Stimulated activated CD4-positive, alpha-beta T cell treated with anti-CD3 and anti-CD28 coated beads, Interleukin-2, amount 100 ng/mL, for 48 hours (primary cell): ENCODE measurements around the gene BTBD18.

Experiments
- DNase-seq, 2 donors: peaks; one replicate each; pipeline ENCODE4 v3.0.0-alpha.2; 2020

BTBD18 gene

DNA sequence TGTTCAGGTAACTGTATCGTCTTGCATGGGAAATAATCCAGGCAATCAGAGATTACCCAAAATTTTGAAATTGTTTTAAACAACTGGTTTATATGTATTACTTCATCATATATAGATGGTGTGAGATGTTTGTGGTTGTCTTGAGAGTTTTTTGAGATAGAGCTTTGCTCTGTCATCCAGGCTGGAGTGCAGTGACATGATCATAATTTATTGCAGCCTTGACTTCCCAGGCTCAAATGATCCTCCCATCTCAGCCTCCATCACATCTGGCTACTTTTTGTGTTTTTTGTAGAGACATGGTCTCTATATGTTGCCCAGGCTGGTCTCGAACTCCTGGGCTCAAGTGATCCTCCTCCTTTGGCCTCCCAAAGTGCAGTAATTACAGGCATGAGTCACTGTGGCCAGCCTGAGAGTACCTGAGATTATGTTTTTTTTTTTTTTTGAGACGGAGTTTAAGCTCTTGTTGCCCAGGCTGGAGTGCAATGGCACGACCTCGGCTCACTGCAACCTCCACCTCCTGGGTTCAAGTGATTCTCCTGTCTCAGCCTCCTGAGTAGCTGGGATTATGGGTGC is 21.5 kb upstream of the BTBD18 start:
- no peak for DNase-seq

DNA sequence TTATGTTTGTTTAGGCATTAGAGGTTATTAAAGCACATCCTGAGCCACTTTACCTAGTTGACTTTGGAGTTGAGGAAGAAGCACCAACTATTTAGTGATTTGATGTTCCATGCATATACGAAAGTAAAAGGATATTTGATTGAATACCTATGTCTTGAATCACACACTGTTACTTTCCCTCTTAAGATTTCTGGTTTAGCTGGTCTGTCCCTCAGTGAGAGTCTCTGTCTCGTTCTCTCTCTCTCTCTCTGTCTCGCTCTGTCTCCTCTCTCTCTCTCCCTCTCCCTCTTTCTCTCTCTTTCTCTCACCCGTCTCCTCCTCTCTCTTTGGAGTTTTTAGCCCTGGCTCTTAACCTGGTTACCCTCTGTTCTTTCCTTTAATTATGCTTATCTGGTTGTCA is 20.9 kb upstream of the BTBD18 start:
- DNase-seq: no peak

DNA sequence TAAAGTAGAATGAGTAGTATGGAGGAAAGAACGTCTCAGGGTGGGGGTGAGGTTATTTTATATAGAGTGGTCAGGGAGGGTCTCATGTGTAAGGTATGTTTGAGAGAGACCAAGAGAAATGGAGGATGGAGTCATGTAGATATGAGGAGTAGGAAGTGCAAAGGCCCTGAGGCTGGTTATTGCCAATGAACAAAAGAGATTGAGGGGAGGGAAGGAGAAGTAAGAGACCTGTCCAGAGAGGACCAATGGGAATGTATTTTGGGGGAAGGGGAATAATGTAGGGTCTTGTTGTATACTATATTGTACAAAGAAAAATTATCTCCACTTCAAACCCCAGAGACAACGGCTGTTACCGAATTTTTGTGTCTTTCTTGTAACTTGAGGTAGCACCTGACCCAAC is 19.7 kb upstream of the BTBD18 start:
- DNase-seq: no peak

DNA sequence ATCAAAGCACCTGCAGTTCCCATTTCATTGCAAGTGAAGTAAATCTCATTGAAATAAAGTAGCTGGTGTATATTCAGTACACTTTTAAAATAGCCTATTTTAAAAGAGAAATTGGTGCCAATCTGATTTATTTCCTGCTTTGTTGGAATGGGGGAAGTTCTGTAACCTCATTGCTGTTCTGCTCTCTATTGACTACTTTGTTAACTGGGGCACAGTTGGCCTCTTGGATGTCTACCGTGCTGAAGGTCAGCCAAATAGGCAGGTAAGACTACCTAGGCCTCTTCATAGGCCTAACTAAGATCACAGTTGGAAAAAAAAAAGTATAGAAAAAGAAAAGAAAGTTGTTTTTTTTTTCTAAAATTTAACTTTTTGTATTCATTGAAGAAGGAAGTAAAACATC is 19.2 kb upstream of the BTBD18 start:
- no peak for DNase-seq

DNA sequence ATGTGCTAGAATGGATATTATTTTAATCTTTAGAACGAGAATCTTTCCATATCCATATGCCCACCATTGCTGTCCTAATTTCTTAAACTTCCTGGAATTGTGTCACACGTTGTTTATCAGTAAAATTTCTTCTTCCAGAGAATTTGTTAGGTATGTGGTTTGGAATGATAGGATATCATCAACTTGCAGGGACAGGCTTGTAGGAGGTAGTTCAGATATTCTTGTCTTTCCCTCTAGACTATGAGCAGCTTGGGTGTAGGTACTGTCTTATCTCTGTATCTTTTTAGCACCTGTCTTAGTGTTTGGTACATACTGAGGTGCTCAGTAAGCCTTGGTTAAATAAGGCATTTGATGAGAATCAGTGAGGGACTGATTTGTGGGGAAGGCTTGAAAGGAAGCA is 13.4 kb upstream of the BTBD18 start:
- no peak for DNase-seq

DNA sequence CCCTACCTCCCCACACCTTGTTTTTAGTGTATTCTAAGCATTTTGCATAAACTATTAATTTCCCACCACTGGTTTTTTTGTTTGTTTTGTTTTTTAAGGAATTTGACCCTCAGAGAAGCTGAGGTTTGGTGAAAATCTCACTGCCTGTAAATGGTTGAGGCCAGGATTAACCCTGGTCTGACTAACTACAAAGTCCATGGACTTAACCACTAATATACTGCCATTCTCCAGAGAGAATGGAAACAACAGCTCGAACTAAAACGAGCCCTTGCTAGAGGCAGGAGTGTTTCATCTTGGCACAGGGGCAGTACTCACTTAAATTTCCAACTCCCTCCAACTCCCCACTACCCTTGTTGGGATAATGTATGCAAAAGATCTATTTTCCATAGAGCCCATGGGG is 12.9 kb upstream of the BTBD18 start:
- DNase-seq: no peak

DNA sequence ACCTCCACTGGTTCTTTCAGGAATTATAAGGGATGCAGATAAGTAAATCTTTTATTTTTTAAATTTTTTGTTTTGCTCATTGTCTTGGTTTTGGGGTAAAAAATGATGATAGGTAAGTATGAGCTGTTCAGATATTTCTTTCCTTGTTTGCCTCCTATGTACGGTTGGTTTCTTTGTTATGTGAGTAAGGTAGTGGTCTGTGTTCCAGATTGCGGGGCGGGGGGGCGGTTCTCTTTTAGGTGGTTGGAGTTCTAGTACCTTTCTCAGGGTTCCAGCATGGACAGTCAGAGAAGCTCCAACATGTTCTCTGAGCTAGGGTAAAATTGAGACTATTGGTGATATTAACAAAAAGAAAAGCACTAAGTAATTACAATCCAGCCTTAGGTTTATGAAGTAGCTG is 12.4 kb upstream of the BTBD18 start:
- no peak for DNase-seq

DNA sequence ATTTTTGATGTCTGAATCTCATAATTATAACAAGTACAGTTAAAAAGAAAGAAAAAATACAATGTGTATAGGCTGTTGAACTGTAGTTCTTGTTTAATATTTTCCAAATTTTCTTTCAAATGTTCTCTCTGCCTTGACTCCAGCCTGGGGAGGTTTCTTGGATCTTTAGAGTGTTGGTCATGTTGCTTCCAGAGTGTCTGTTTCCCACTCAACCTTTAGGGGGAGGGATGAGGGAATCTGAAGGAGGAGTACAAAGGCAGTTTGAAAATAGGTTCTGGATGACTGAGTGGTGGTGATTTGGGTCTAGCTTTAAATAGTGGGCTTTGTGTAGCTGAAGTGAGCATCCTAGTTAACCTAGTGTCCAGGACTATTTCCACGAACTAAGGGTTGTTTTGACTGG is 11.9 kb upstream of the BTBD18 start:
- DNase-seq: no peak

DNA sequence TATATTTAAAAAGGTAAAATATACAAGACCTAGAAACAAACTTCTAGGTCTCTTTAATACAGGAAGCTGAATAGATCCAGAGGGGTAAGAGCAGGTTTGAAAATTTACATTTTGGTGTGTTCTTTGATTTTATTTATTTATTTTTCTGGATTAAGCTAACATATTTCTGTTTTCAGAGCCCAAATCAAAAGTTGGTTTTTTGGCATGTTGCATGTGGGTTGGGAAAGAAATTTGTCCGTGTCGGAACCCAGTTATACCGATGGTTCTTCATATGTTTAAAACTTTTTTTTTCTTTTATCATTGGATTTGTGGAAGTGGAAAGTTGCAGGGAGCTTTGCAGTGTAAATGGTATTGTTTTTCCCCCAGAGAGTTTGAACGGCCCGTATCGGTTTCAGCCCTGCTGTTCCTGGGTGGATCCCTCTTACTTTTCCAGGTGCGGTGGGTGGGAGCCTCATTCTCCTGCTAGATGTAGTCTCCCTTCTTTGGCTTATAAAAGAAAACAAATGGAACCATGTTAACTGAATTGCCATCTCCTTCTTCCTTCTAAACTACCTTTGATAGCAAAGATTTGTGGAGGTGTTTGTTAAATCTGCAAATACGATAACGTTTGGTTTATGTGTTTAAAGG is 10.7 kb upstream of the BTBD18 start:
- no peak for DNase-seq

DNA sequence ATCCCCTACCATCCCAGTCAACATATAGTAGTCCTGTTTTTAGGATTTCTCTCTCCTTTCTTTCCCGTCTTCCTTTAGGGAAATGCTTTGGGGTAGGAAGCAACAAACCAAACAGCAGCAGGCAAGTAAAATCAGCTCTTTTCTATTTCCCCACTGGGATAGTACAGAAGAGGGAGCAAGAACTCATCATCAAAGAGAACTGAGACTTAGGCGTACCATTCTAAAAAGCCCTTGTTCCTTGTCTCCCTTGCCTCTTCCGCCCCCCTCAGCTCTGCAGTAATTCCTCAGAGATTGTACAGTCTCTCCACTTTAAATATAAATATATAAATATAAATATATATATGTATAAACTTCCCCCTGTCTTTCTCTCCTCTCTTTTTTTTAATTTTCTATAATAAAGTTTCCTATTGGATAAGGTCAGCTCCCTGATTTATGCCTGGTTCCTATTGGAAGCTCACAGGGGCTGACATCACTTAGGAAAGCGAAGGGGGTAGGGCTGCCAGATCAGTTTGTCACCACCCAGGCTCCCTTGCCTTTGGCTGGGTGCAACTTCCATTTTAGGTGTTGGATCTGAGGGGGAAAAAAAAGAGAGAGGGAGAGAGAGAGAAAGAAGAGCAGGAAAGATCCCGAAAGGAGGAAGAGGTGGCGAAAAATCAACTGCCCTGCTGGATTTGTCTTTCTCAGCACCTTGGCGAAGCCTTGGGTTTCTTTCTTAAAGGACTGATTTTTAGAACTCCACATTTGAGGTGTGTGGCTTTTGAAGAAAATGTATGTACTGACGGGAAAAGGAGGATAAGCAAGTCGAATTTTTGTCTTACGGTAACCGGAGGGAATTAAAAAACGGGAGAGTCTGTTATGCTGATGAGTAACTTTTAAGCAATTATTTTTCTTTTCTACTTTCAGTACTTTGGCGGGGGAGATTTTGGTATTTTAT is 9.9 kb upstream of the BTBD18 start, which contains the start of gene CTNND1:
Gene CTNND1 (plus strand): TSS at position 502 of the 934 bp plus-strand sequence. CDS start 29,677 bp downstream, outside the sequence.
- DNase-seq: no peak

DNA sequence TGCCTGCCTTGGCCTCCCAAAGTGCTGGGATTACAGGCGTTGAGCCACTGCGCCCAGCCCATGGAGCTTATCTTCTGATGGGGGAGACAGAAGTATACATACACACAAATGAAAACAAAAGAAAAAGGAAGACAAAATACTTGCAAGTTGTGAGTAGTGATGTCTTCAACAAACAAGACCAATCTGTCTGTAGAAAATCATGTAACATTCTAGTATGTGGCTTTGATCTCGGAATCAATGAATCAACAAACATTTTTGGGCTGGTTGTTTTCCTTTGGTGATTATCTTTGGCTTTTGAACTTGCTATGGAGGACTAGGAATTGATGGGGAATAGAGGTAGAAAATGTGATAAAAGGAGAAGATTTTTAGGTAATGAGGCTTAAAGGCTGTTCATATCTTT is 6.6 kb upstream of the BTBD18 start:
- no peak for DNase-seq

DNA sequence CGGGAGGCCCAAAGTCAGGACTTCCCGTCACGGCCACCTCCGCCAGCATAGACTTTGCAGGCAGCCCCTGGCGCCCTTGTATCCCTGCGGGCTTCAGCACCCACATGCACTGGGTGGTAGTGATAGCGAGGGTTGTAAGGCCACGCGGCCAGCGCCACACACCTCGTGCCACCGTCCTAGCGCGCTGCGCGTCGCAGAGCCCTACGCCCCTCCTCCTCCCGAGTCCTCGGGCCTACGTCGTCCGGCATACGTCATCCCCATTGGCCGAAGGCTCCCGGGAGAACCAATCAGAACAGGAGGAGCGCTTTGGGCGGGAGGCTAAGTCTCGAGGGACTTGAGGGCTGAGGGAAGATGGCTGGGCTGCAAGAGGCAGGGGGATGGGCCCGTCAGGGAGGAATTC is 1.3 kb upstream of the BTBD18 start:
- DNase-seq: no peak

DNA sequence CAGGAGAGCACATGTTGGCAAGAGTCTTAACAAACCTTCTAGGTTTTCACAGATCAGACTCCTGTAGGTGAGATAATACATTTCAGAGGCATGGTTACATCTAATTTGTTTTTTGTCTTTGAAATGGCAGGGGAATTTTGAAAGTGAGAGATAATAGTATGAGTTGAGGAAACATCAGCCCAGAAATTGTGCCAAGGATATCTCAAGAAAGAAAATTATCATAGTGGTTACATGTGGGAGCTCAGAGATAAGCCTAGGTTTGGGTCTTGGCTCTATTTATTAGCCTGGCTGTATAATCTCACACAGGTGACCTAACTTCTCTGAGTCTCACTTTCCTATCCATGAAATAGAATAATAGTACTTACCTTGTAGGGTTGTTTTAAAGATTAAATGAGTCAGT is 443 bp downstream of the BTBD18 start:
- DNase-seq: no peak

DNA sequence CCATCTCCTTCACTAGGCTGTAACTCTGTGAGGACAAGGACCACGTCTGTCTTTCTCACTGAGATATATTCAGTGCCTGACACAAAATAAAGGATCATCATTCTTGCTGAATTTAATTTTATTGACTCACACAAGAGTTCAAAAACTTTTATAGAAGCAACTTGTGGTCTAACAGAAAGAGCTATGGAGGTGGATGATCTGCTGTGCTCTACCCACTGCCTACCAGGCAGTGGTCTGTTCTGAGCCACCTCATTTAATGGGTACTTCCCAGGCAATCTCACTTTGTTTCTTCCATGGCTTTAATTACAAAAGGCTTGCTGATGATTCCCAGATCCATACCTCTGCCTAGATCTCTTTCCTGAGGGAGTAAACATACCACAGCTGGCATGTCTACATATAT is 4.7 kb downstream of the BTBD18 start:
- DNase-seq: no peak

DNA sequence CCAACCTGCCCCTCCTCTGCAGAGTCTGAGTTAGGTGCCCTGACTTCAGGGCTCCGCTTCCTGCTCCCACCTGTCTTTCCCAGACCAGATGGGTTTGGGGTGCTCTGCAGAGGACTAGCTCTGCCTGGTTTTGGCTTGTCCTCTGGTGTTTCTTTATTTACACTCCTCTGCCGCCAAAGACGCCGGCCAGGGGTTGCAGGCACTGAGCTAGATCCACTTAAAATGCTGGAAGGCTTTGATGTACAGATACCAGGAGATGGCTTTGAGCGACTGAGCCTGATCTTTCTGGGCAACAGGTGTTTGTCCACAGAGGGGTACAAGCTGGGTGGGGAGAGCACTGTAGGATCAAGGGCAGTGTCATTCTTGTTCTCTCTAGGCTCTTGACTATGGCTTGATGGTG is 6.4 kb downstream of the BTBD18 start:
- DNase-seq: no peak

DNA sequence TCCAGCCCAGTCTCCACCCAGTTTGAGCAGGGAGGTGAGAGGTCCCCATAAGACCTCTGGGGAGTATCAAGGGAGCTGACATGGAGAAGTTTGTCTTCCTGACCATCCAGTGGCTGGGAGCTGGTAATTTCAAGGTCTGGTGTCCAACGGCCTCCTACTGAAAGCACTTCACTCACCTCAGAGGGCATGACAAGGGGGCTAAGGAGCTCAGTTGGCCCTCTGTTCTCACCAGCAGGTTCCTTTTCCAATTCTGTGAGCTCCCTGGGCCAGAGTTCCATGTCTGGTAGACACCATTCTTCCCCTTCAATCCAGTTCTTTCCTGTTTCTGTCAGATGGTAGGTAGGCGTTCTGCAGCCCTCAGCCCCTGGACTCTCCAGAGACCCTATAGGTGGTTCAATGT is 7.3 kb downstream of the BTBD18 start:
- no peak for DNase-seq

DNA sequence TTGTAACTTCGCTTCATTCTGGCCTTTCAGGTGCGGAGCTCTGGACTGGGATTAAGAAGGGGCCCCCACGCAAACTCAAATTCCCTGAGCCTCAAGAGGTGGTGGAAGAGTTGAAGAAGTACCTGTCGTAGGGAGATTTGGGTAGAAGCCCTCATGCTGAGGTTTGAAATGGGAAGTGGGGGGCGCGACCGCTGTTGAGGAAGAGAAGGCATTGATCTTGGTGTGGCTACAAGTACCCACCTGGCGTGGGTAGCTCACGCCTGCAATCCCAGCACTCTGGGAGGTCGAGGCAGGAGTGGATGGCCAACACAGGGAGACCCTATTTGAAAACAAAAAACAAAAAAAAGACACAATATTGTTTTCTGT is 9.5 kb downstream of the BTBD18 start:
- no peak for DNase-seq

DNA sequence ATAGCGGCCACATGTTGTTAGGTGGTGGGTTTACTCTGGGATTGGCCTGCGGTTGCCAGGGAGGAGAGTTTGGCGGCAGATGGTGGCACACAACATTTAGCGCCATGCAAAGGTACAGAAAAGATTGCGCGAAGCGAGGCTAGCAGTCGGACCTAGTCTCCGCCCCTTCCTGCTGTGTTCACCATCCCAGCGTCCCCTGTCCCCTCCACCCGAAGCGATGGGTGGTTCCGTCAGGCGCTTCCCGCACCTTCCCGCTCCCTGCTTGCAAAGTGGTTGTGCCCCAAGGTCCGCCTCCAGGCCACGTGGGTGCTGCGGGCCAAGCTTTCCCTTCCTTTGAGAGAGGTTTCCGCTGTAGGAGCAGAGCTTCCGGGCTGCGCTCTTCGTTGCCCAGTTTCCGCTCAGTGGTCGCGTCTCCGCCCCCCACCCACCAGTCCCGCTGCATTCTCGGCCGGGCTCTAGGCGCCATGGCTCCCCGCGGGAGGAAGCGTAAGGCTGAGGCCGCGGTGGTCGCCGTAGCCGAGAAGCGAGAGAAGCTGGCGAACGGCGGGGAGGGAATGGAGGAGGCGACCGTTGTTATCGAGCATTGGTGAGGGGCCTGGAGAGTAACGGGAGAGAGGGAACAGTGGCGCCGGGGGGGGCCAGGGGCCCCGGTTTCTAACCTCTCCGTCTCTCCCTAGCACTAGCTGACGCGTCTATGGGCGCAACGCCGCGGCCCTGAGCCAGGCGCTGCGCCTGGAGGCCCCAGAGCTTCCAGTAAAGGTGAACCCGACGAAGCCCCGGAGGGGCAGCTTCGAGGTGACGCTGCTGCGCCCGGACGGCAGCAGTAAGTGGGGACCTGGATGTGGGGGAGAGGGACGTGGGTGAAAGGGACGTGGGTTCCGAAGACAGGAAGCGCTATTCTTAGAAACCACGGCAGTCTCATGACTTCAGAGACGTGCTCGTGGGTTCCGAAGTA is 10.2 kb downstream of the BTBD18 start, which contains the start of gene SELENOH:
Gene SELENOH (plus strand): TSS at position 360 of the 955 bp plus-strand sequence. CDS start 105 bp downstream, at position 465.
- peak; percentile 92 to 93 for DNase-seq

DNA sequence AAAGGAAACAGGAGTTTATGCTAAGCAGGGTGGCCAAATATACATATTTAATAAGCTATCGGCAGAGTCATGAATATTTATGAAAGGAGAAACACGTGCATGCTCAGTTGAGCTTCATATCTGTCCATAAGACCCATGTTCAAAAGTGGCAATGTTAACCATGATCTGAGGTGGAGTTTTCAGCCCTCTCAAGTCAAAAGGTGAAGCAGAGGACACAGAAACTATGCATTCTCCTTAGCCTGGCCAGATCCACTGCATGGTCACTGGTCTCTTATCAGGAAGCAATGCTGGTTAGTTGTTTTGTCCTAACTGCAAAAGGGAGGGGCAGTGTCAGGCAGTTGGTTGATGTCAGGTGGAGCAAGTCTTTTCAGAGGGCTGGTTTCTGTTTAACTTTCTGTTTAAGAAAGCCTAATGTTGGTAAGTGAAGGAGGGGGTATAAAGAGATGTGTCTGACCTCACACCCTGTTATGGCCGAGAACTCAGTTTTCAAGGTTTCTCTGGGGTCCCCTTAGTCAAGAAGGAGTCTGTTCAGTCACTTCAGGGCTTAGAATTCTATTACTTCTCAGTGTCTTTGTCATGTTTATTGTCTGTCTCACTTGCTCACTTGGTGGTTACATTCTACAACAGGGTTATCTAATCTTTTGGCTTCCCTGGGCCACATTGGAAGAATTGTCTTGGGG is 15.9 kb downstream of the BTBD18 start:
- no peak for DNase-seq

DNA sequence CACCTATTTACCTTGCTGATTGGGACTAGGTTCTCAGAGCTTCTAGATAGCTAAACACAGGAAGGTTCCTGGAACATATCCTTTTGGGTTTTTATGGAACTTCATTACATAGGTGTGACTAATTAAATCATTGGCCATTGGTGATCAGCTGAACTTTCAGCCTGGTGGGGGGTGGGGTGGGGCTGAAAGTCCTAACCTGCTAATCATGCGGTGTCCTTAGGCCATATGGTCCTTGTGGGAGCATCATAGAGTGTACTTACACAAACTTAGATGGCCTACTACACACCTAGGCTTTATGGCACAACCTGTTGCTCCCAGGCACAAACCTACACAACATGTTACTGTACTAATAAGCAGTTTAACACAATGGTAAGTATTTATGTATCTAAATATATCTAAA is 19.0 kb downstream of the BTBD18 start:
- no peak for DNase-seq

DNA sequence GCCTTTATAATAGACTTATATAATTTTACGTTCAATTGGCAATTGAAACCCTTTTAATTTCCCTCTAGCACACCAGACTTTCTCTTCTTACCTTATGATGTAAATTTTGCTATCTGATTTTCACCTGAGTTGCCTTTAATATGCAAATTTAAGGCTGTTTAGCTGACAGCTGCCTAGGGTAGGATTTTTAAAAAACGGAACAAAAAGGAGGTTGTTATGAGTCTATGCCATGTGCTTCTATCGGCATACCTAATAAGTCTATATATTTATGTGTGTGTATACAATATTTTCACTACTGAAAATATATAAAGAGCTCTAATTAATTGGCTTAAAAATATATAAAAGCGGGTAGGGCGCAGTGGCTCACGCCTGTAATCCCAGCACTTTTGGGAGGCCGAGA is 22.1 kb downstream of the BTBD18 start:
- no peak for DNase-seq

DNA sequence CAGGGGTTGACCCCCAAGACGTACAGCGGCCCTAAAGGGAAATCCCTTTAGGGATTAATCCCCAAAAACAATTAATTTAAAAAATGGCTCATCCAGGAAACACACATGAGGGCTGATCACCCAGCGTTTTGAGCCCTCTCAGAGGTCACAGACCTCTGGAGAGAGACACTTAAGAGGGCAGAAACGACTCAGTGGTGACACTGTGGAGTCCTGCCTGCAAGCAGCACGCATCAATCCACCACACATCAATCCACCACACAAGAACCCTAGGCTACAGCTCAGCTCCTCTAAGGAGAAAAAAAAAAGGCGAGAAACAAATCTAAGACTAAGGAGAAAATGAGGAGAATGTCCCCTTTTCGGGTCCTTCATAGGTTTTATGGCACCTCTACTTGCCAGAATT is 22.8 kb downstream of the BTBD18 start:
- no peak for DNase-seq
